ENCODE data around the gene CPAMD8. TPM values are rescaled to one million over a fixed set of nuclear protein-coding genes. Genes with fewer than 3 reads are reported as not detected.

The CPAMD8 gene
- total RNA-seq, 1 experiment from 2014 or later, result 0.10 TPM

DNA sequence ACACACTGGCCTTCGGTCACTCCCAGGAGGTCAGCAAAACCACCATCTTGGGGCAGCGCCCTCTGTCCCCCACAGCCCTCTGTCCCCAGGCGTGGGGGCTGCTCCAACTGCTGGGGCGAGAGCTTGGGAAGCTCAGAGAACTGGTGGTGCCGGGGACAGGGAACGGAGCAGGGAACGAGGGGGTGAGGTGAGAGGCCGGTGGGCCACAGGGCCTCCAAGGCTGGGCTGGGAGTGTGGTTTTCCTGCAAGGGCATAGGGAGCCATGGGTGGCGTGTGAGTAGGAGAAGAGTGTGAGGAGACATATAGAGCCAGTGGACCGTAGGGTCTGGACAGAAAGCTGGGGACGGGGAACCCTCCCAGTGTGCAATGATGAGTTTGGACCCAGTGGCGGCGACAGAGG, 103.7 kb downstream of the CPAMD8 start:
- DNase-seq (ENCODE audit: extremely low read depth, low read depth), result no peak

DNA sequence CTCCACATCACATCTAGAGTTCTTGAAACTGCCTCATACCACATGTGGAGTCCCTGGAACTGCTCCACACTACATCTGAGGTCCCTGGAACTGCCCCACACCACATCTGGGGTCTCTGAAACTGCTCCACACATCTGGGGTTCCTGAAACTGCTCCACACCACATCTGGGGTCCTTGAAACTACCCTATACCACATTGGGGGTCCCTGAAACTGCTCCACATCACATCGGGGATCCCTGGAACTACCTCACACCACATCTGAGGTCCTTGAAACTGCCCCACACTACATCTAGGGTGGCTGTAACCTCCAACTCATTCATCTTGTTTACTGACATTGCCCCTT, 104.0 kb downstream of the CPAMD8 start:
- DNase-seq (ENCODE audit: extremely low read depth, low read depth), result no peak

DNA sequence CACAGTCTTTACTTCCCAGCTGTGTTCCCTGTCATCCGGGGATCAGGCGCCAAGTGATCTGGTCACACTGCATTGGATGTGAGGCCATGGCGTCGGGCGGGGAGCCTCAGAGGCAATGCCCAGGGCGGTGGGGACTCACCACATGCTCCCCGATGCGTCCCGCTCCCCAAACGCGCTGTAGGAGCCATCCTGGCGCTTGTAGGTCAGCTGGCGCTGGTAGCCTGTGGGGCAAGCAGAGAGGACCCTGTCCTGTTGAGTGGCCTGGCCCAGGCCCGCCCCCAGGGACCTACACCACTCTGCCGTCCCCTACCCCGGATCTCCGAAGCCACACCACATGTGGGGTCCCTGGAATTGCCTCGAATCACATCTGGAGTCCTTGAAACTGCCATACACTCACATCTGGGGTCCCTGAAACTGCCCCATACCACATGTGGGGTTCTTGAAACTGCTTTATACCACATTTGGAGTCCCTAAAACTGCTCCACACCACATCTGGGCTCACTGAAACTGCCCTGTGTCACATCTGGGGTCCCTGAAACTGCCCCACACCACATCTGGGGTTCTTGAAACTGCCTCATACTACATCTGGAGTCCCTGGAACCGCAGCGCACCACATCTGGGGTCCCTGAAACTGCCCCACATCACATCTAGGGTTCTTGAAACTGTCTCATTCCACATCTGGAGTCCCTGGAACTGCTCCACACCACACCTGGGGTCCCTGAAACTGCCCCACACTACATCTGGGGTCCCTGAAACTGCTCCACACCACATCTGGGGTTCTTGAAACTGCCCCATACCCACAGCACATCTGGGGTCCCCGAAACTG, 104.6 kb downstream of the CPAMD8 start:
- DNase-seq (ENCODE audit: extremely low read depth, low read depth), result no peak

DNA sequence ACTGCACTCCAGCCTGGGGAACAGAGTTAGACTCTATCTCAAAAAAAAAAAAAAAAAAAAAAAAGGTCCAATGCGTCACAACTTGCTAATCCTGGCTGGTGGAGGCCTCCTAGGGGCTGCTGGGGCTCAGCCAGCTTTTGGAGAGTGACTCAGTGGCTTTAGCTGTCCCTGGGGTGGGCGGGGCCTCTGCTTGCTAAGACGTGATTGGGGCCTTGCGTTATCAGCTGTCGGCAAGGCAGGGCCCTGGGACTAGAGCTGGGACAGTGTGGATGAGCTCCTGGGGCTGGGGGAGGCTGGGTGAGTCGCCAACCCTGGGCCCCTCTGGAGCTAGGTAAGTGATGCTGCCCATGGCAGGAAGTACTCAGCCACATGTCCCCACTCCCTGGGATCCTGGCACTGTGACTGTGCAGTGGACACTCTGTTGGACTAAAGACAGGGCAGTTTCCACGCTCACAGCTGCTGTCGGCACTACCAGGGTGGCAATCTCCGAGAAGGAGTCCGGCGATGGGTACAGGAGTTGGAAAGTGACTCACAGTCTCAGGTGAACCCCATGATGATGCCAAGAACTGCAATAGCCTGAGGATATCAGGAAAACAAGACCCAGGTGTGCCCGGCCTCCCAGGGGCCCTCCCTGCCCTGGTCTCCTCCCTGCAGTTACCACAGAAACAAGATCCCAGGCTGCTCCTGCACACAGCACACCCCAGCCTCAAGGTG, 105.6 kb downstream of the CPAMD8 start:
- DNase-seq (ENCODE audit: extremely low read depth, low read depth), result peak; percentile 1

GRCh38 chr19:16919496-16919895, 107.1 kb downstream of the CPAMD8 start:
- DNase-seq (ENCODE audit: extremely low read depth, low read depth), result no peak

GRCh38 chr19:16917401-16917800, 109.2 kb downstream of the CPAMD8 start:
- no peak for DNase-seq (ENCODE audit: extremely low read depth, low read depth)

DNA sequence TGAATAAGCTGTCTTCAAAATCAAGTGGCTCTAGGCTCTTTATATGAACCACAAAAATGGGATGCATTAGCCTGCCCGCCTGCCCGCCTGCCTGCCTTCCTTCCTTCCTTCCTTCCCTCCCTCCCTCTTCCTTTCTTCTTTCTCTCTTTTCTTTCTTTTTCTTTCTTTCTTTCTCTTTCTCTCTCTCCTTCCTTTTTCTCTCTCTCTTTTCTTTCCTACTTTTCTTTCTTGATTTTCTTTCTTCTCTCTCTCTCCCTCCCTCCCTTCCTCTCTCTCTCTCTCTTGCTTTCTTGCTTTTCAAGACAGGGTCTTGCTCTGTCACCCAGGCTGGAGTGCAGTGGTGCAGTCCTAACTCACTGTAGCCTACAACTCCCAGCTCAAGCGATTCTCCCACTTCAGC, 110.9 kb downstream of the CPAMD8 start:
- no peak for DNase-seq (ENCODE audit: extremely low read depth, low read depth)

DNA sequence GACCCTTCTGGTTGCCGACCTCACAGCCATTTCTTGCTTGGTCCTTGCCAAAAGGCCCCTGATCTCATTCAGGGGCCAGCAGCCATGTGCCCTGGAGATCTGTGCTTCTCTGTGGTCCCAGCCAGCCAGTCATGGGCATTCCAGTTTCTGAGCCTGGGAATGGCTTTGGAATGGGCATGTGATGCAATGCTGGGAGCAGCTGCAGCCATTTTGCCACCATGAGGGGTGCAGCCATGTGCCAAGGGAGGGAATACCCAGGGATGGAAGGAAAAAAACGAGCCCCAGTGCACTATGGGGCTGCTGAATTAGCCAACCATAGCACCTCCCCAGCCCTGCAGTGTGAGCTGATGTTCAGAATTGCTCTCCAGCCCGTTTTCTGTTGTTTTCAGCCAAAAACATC, 111.5 kb downstream of the CPAMD8 start:
- DNase-seq (ENCODE audit: extremely low read depth, low read depth), result no peak

DNA sequence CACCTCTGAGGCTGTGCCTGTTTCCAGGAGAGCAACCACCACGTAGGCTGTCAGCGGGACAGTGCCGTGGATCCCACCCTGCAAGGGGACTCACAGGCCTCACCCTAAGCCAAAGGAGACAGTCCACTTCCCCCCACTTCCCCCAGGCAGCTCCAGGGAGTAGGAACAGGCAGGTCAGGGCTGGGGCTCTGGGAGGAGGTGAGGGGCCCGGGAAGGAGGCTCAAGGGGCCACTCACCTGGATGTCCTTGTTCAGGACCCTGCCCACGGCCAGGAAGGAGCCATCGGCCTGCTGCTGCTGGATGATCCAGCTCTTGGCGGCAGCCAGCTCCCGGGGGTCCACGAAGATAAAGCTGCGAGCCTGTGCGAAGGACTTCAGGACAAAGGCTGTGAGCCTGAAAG, 112.2 kb downstream of the CPAMD8 start:
- DNase-seq (ENCODE audit: extremely low read depth, low read depth), result no peak

DNA sequence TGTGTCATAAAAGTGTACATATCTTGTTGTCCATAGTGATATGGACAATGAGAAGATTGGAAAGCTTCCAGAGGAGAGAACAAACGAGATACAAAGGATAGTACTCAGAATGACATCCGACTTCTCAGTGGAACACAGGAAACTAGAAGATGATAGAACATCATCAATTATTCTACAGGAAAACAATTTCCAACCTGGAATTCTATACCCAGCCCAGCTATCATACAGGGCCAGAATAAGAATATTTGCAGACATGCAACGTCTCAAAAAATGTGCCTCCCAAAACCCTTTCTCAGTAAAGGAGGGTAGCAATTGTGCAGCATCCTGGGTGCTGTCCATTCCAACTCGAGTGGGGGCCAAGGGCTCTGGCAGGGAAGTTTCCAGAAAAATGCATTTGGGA, 113.8 kb downstream of the CPAMD8 start:
- DNase-seq (ENCODE audit: extremely low read depth, low read depth), result no peak

DNA sequence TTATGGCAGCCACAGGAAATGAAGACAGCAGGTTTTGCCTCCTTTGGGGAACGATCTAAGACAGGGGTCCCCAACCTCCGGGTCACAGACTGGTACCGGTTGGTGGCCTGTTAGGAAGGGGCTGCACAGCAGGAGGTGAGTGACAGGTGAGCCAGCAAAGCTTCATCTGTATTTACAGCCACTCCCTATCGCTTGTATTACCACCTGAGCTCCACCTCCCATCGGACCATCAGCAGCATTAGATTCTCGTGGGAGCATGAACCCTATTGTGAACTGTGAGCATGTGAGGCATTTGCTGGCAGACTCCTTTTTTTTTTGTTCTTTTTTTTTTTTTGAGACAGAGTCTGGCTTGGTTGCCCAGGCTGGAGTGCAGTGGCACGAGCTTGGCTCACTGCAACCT, 115.6 kb downstream of the CPAMD8 start:
- no peak for DNase-seq (ENCODE audit: extremely low read depth, low read depth)

- no peak for DNase-seq (ENCODE audit: extremely low read depth, low read depth)
These were observed 117.9 kb downstream of the CPAMD8 start for GRCh38 chr19:16908759-16909158.

DNA sequence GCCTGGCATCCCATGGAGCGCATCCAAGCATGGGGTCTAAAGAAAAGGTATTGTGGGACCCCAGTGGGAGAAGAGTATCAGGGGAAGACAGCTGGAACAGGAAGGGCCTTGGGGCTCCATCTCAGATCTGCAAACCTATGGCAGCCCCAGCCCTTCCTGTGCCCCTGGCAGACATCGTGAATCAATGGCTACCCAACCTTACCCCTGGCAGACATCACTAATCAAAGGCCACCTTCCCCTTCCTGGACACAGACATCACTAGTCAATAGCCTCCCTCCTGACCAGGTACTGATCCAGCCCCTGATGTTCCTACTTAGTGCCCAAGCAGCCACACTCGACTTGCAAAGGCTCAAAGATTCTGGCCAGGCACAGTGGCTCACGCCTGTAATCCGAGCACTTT, 122.0 kb downstream of the CPAMD8 start:
- DNase-seq (ENCODE audit: extremely low read depth, low read depth), result no peak

DNA sequence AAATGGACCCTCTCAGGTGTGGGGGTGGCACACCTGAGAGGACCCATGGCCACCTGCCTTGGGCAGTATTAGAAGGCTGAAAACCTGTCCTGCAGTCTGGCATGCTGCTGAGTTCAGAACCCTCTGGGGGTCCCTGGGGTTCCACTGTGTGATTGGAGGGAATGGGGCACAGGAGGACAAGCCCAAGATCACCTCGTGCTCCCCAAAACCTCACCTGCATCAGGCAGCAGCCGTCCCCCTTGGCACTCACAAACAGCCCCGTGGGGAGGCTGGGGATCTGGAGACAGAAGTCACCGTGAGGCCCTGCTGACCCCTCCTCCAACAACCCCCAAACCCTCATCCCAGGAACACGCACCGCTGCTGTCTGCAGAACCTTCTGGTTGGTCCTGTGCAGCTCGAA, 123.3 kb downstream of the CPAMD8 start:
- no peak for DNase-seq (ENCODE audit: extremely low read depth, low read depth)

DNA sequence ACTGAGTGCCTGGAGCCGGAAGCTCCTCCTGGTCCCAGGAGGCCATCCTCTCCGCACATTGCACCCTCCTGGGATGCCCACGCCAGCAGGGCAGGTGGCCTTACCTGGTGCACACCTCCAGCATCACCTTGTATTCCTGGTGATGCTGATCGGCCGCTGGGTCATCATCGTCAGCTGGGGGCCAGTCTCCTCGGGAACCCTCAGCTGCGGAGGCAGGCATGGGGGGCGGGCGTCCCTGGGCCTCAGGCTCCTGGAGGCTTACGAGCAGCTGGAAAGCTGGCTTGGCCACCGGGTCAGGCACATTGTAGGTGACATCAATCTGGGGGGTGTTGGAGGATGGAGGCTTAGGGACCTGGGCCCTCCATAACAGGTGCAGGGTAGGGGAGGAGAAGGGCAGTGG, 124.1 kb downstream of the CPAMD8 start:
- no peak for DNase-seq (ENCODE audit: extremely low read depth, low read depth)

DNA sequence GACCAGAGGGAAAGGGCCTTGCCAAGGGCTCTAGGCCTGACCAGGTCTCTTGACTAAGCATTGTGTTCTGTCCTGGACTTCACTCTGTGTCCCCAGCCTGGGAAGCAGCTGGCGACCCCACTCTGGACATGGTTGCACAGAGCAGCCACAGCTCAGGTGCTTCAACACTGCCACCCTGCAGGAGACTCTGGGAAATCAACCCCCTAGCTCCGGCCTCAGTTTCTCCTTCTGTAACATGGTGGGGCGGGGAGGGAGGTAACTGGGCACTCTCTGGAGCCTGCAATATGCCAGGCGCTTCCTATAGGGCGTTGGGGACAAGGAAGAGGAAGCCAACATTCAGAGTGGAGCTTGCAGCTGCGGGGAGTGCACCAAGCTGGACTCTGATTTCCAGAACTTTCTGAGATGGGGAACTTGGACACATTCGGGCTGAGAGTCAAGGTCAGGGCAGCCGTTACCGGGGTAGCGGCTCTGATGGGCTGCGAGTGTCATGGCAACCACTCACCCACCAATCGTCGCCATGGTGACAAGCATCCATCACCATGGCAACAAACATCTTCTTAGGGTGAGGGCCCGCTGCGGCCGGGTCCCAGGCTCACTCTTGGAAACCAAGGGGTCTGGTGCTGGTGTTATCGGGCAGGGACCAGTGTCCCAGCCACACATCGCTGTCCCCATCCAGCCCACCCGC, 125.0 kb downstream of the CPAMD8 start:
- no peak for DNase-seq (ENCODE audit: extremely low read depth, low read depth)

DNA sequence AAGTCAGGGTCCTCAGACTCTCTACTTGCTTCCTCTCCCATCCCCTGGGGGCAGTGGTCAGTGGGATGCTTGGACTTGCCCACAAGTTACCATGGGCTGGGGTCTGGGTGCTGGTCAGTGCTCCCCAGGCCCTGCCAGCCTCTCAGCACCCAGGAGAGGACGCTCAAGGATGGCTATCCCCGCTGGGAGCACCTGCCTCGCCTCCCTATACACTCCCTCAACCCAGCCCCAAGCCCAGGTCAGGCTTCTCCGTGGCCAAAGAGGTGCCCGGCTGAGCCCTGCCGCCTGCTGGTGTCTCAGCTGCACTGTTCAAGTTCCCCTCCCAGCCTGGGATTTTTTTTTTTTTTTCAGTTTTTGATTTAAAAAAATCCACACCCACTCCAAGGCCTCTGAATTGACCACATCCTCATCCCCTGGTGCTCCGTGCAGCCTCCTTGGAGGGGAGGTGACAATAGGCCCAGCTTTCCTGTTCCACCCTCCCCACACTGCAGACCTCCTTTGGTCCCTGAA, 127.0 kb downstream of the CPAMD8 start:
- DNase-seq (ENCODE audit: extremely low read depth, low read depth), result no peak

DNA sequence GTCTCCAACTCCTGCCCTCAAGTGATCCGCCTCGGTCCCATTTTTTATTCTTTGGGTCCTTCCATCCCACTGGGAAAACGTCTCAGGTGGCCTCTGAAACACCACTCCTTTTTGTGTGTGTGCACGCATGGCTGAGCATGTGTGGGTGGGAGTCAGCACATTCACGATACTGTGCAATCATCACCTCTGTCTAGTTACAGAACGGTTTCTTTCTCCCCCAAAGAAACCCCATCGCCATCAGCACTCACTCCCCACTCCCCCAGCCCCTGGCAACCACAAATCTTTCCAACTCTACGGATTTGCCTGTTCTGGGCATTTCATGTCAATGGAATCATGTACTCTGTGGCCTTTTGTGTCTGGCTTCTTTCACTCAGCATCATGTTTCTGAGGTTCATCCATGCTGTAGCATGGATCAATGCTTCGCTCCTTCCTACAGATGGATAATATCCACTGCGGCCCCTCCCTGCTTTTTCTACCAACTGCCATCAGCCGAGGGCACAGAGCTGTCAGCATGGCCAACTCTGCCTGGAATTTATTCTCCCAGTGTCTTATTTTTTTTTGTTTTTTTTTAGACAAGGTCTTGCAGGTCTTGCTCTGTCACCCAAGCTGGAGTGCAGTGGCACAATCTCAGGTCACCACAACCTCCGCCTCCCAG, 128.1 kb downstream of the CPAMD8 start:
- DNase-seq (ENCODE audit: extremely low read depth, low read depth), result no peak

DNA sequence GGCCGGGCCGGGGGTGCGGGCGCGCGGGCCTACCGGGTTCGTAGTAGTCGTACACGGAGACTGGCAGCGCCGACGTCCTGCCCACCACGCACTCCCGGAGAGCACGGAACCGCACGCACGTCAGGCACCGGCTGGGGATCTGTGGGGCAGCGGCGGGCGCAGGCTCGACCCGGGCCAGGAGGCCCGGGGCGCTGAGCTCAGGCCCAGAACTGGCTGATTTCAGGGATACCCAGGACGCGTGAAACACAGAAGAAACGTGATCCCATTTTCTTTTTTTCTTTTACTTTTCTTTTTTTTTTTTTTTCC, 128.8 kb downstream of the CPAMD8 start:
- no peak for DNase-seq (ENCODE audit: extremely low read depth, low read depth)

- DNase-seq (ENCODE audit: extremely low read depth, low read depth), result peak; percentile 16
These were observed 129.4 kb downstream of the CPAMD8 start for GRCh38 chr19:16897029-16897855.

Measured in NCI-H460 (cell line).